ENCODE measurements around the gene SNX21.

- TF ChIP-seq CTCF (IDR thresholded peaks at IDR 0.05) (no peak), POLR2A (IDR thresholded peaks at IDR 0.05) (no peak)
Measured at GRCh38 chr20:45843506-45843905, 9.9 kb downstream of the SNX21 start.
